ENCODE data around the gene ECE1. TPM values are rescaled to one million over a fixed set of nuclear protein-coding genes. Genes with fewer than 3 reads are reported as not detected.

The ECE1 gene
- total and polyA plus RNA-seq, 10 of the 15 experiments (the other 5 are each of a cell fraction or from before 2014, with no cell fraction given), result 0.97 to 81.0 (median 37.0) TPM

GRCh38 chr1:21294266-21294989 is 4.2 kb upstream of the ECE1 start (continued):
- TF ChIP-seq CEBPZ (IDR thresholded peaks at IDR 0.05; ENCODE audit: low read depth, low read length) (no peak), ZBTB40 (IDR thresholded peaks at IDR 0.05; ENCODE audit: borderline replicate concordance) (peak; percentile 43; the same call in 1 of the 2 replicates), SREBF1 (IDR thresholded peaks at IDR 0.05; ENCODE audit: low read length) (0 out of 2 replicates have a peak, but pooled peaks have one; percentile 40), PML (IDR thresholded peaks at IDR 0.05; ENCODE audit: low read length) (0 out of 2 replicates have a peak, but pooled peaks have one; percentile 59), MLLT1 (IDR thresholded peaks at IDR 0.05) (peak; percentile 77), NBN (IDR thresholded peaks at IDR 0.05) (peak; percentile 92), ESRRA (IDR thresholded peaks at IDR 0.05; ENCODE audit: low read length) (no peak), NFYB (IDR thresholded peaks at IDR 0.05; ENCODE audit: insufficient read depth, low read depth, low read length) (peak; percentile 57; the same call in 1 of the 2 replicates), TCF12 (IDR thresholded peaks at IDR 0.05; ENCODE audit: low read depth, low read length) (peak; percentile 93; the same call in 1 of the 2 replicates), ZNF592 (IDR thresholded peaks at IDR 0.05) (no peak; the same call in 1 of the 2 replicates), TCF7 (IDR thresholded peaks at IDR 0.05; ENCODE audit: borderline replicate concordance) (no peak; the same call in none of the 2 replicates), MYB (IDR thresholded peaks at IDR 0.05; ENCODE audit: borderline replicate concordance, low read depth, low read length) (no peak), FOXK2 (IDR thresholded peaks at IDR 0.05) (peak; percentile 89)

Measured in GM12878 (cell line).